Adipose tissue (tissue), 3 donors: ENCODE results near the gene PRR16. TPM values are rescaled to one million over a fixed set of nuclear protein-coding genes. Genes with fewer than 3 reads are reported as not detected.

ENCODE experiments used
- H3K27ac ChIP-seq: one replicate; pipeline ENCODE4 v1.5.1; 2013; ENCODE audit warnings: low read depth, low read length
- WGBS, 3 donors: extraction: QIAGEN DNeasy Blood & Tissue Kit; methylation state at CpG; one replicate each; pipeline ENCODE4 v1.1.7; 2013; 5-methylcytosine and 5-hydroxymethylcytosine counted together
- polyA plus RNA-seq, 3 donors: library from polyadenylated mRNA; stranded (reverse); fragments of 200-250 nt; gene quantifications; one replicate each; pipeline ENCODE4 v1.2.3, GENCODE V29; 2013
- donor health status: healthy with polysubstance abuse.
- donor health status: Bipolar disorder and iron deficiency.
- donor health status: healthy.

Gene PRR16
- polyA plus RNA-seq, 3 donors, result 0.74 to 3.6 (median 1.7) TPM

GRCh38 chr5:120509053-120509452, 45.0 kb downstream of the PRR16 start:
- WGBS, 3 donors, result 71 to 86% (median 75%) methylated on average over 3 of the region's 3 CpGs
- H3K27ac ChIP-seq, result no peak overlapping the region

- H3K27ac ChIP-seq, result no peak overlapping the region
- WGBS, 3 donors, result 62 to 65% (median 62%) methylated on average over 2 of the region's 2 CpGs
These were observed 46.1 kb downstream of the PRR16 start for GRCh38 chr5:120510098-120510637.

GRCh38 chr5:120510994-120511686, 47.0 kb downstream of the PRR16 start:
- WGBS, 3 donors, result 56 to 76% (median 70%) methylated on average over 4 of the region's 4 CpGs
- H3K27ac ChIP-seq, result no peak overlapping the region

GRCh38 chr5:120512068-120512467, 48.0 kb downstream of the PRR16 start:
- no peak overlapping the region for H3K27ac ChIP-seq
- 19 to 62% (median 48%) methylated on average over 2 of the region's 2 CpGs for WGBS, 3 donors

GRCh38 chr5:120512791-120513650, 48.9 kb downstream of the PRR16 start:
- no peak overlapping the region for H3K27ac ChIP-seq
- 77 to 92% (median 89%) methylated on average over 13 of the region's 13 CpGs for WGBS, 3 donors

GRCh38 chr5:120516805-120517204, 52.7 kb downstream of the PRR16 start:
- 61 to 68% (median 66%) methylated on average over 2 of the region's 2 CpGs for WGBS, 3 donors
- H3K27ac ChIP-seq, result no peak overlapping the region

GRCh38 chr5:120517607-120518252, 53.6 kb downstream of the PRR16 start:
- 58 to 74% (median 62%) methylated on average over 5 of the region's 5 CpGs for WGBS, 3 donors
- no peak overlapping the region for H3K27ac ChIP-seq

- H3K27ac ChIP-seq, result no peak overlapping the region
- WGBS, 3 donors, result 51 to 70% (median 55%) methylated on average over 1 of the region's 1 CpG
These were observed 54.5 kb downstream of the PRR16 start for GRCh38 chr5:120518581-120518980.

GRCh38 chr5:120527251-120527650, 63.2 kb downstream of the PRR16 start:
- WGBS, 3 donors, result 63 to 77% (median 72%) methylated on average over 3 of the region's 3 CpGs
- no peak overlapping the region for H3K27ac ChIP-seq

- 70 to 87% (median 84%) methylated on average over 2 of the region's 2 CpGs for WGBS, 3 donors
- H3K27ac ChIP-seq, result no peak overlapping the region
These were observed 64.5 kb downstream of the PRR16 start for GRCh38 chr5:120528609-120529008.

- H3K27ac ChIP-seq, result no peak overlapping the region
- 70 to 80% (median 75%) methylated on average over 2 of the region's 2 CpGs for WGBS, 3 donors
These were observed 65.3 kb downstream of the PRR16 start for GRCh38 chr5:120529386-120529785.

GRCh38 chr5:120531215-120531614, 67.1 kb downstream of the PRR16 start:
- 44 to 64% (median 56%) methylated on average over 3 of the region's 3 CpGs for WGBS, 3 donors

GRCh38 chr5:120532835-120533234, 68.7 kb downstream of the PRR16 start:
- no peak overlapping the region for H3K27ac ChIP-seq
- WGBS, 3 donors, result 37 to 59% (median 57%) methylated on average over 5 of the region's 5 CpGs

More at GRCh38 chr5:120531215-120531614, 67.1 kb downstream of the PRR16 start:
- no peak overlapping the region for H3K27ac ChIP-seq

GRCh38 chr5:120533581-120533980, 69.5 kb downstream of the PRR16 start:
- WGBS, 3 donors, result 66 to 70% (median 69%) methylated on average over 3 of the region's 3 CpGs
- H3K27ac ChIP-seq, result no peak overlapping the region

- 64 to 83% (median 81%) methylated on average over 1 of the region's 1 CpG for WGBS, 3 donors
These were observed 71.8 kb downstream of the PRR16 start for GRCh38 chr5:120535900-120536299.

GRCh38 chr5:120538149-120538548, 74.0 kb downstream of the PRR16 start:
- WGBS, 3 donors, result 71 to 82% (median 82%) methylated on average over 2 of the region's 2 CpGs
- no peak overlapping the region for H3K27ac ChIP-seq

More at GRCh38 chr5:120535900-120536299, 71.8 kb downstream of the PRR16 start:
- no peak overlapping the region for H3K27ac ChIP-seq

GRCh38 chr5:120538644-120539043, 74.5 kb downstream of the PRR16 start:
- H3K27ac ChIP-seq, result no peak overlapping the region
- 57 to 69% (median 61%) methylated on average over 2 of the region's 2 CpGs for WGBS, 3 donors

GRCh38 chr5:120539471-120539870, 75.4 kb downstream of the PRR16 start:
- no peak overlapping the region for H3K27ac ChIP-seq
- 88 to 92% (median 91%) methylated on average over 1 of the region's 1 CpG for WGBS, 3 donors

GRCh38 chr5:120540097-120540496, 76.0 kb downstream of the PRR16 start:
- WGBS, 3 donors, result 62 to 77% (median 72%) methylated on average over 2 of the region's 2 CpGs
- H3K27ac ChIP-seq, result no peak overlapping the region
